HG03432 (cell line): ENCODE data around the gene TIAM1.
"Not testable (repeated sequence)": the region's sequence is repeated elsewhere in the genome, so short reads cannot be mapped to it uniquely, and the experiment has no call there.

Experiments
- ATAC-seq: cut with Tn5 transposase; IDR thresholded peaks from one replicate; pipeline ENCODE4 v1.9.1; 2021; ENCODE audit warnings: mild to moderate bottlenecking, moderate library complexity; ENCODE audit not compliant: unreplicated experiment

Gene TIAM1

DNA sequence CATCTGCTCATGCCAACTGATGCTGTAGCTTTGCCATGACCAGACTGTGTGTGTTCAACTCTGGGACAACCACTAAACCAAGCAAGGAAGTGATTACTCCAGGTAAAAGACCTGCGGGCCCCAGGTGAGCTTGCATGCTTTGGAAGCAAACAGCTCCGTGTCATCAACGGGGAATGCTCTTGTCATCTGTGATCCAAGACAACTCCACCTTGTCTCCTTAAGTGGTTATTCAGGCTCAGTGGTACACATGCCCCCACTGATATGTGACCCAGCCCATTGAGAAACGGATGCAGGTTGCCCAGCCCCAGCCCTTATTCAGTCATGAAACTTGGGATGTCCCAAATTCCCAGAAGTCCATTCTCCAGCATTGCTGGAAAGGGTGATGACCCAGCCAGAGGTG, 89.0 kb downstream of the TIAM1 start:
- no peak for ATAC-seq

DNA sequence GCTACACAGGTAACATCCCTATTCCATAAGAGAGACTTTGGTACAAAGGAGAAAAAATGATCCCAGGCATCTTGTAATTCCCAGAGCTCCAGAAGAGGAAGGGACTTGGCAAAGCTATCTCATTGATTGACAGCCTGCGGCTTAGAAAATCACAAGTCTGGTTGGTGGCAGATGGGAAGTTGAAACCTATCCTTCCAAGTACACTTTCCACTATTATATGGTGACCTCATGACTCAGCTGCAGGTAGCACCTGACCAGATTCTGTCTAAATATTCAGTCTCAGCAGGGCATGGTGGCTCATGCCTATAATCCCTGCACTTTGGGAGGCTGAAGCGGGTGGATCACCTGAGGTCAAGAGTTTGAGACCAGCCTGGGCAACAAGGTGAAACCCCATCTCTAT, 89.9 kb downstream of the TIAM1 start:
- no peak for ATAC-seq

DNA sequence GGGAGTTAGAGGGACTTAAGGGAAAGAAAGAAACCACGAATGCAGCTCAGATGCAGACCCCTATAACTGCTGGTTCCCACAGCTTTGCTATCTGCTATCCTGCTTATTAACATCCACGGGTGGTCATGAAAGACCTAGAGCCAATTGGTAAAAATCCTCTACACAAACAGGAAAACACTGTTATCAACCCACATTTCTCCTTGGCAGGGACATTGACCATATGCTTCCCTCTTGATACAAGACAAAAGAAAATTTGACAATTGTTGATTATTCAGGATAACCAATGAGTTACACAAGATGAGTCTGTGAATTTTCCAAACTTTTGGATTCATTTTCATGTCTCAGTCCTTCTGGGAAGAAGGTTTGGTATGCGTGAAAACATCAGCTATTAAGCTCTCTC, 90.4 kb downstream of the TIAM1 start:
- ATAC-seq: no peak

DNA sequence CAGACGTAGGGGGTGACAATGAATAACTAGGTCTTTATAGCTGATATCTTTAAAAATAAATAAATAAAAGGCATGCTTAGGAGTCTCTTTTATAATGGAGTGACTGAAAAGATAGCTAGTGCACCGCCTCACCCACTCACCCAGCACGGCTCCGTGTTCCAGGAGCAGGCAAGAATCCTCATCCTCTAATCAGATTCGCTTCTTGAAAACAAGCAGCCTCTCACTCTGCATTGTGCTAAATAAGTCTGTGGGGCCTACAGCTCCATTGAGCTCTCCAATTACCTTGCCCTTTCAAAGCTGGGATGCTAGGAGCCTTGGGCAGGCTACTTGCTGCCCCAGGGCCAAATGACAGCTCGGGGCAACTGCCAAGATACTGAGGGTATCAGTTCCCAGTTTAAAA, 91.5 kb downstream of the TIAM1 start:
- ATAC-seq: no peak

DNA sequence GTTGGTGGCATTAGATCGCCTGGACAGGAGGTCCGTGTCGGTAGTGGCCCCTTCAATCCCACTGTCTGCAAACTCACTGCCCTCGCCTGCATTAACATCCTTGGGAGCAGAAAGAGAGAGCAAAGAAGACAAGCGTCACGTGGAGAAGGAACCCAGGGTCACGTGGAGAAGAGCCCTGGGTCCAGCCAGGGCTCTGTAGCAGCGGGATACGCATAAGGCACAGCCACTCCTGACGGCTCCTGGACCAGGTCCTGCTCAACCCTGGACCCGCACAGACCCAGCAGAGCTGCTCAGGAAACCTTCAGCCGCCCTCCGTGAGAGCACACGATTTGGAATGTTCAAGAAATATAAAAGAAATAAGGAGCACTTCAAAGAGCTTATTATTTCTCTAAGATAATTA, 92.0 kb downstream of the TIAM1 start:
- ATAC-seq: no peak

DNA sequence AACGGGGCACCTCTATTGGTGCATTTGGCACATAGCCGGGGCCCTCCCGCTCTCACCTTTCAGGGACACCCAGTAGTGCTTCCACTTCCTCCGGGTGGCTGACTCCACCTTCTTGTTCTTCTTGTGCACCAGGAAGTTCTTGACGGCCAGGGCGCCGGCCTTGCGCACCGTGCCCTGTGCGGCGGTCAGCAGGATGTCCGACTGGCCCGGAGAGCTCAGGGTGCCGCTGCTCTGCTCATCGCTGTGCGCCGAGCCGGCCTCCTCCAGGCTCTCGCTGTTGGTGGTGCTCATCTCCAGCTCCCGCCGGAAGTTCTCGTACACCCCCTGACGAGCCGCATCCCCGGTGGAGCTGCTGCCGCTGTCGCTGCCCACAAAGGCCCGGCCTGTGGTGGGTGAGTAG, 92.4 kb downstream of the TIAM1 start:
- ATAC-seq: no peak

DNA sequence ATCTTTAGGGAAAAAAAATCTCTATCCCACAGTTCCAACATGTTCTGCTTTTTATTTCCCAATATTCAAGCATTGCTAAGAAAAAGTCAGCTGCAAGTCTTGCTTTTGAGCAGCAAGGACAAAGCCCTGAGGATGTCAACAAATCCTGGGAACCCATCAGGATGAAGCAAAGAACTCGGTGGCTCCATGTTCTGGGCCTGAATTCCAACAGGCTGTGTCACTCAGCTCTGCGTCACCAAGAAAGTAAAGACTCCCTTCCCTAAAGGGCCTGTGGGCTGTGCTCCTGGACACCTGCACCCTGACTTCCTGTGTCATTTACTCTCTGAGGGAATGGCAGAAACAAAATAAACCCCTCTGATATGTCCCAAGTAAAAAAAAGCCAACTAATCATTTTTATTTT, 95.5 kb downstream of the TIAM1 start:
- ATAC-seq: no peak

DNA sequence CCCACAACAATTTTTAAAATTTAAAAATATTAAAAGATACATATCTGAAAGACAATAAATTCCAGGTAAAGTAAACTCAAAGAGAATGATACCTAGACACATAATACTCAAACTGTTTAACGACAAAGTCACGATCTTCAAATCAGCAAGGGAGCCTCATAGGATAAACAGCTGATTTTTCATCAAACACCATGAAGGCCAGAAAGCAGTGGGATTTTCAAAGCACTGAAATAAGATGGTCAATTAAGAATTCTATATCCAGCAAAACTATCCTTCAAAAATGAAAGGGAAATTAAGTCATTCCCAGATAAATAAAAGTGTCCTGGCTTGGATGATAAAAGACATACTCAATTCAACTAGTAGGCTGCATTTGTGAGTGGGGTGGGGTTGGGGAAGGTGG, 100.5 kb downstream of the TIAM1 start:
- ATAC-seq: no peak

DNA sequence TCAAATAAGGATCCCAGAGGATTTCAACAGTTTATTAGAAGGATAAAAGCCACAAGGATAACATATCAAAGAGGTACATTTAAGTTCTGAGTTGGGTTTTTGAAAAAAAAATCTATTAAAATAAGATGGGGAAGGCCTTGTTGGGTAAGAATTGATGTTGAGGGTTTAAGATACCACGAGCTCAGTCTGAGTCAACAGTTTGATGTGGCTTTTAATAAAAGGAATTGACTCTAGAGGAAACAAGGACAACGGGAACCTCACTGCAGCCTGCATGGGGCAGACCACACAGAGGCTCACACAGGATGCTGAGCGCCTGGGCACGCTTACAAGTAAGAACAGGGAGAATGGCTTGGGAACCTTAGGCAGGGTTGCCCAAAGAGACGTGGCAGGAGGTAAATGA, 107.5 kb downstream of the TIAM1 start:
- ATAC-seq: no peak

DNA sequence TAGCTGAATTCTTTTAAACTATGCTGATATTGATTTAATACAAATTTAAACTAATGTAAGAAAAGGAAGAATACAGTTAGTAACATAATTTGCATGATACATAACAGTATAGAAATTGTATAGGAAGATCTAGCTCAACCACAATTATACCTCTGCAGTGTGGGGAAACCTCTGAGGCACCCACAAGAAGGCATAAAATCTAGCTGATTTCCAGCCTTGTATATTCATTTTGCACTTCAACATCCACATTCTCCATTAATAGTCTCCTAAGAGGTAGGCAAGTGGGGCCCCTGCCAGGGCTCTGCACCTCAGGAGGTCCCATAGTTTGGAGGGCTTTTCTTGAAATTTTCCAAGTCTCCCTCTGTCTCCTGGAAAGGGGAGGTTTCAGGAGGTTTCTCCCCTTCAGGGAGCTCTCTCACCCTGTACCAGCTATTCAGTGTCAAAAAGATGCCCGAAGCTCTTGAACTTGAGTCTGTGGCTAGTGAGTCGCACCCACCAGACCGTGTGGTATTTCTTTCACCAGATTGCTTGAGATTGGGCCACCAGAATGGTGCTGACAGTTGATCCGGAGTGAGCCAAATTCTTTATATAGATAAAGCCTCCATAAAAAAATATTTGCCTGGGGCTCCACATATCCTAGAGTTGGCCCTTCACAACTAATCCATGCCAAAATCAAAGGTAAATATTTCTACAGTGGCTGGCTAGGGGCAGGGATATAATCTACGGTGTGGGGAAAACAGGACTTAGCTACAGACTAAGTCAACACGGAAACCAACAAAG, 108.2 kb downstream of the TIAM1 start:
- no peak for ATAC-seq

DNA sequence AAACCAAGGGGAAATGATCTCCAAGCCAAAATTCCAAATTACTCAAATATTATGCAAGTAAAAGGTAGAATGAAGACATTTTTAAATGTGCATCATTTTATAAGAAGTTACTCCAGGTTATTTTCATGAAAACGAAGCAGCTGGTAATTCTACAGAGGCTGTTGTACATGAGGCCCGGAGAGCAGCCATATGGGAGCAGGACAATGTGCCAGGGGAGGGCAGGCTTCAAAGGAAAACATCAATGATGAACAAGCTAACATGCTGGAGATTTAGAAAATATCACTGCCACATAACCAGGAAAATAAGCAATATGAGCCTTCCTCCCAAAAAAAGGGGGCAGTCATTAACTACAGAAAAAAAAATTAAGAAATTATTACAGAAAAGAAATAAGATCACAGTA, 109.1 kb downstream of the TIAM1 start:
- no peak for ATAC-seq

DNA sequence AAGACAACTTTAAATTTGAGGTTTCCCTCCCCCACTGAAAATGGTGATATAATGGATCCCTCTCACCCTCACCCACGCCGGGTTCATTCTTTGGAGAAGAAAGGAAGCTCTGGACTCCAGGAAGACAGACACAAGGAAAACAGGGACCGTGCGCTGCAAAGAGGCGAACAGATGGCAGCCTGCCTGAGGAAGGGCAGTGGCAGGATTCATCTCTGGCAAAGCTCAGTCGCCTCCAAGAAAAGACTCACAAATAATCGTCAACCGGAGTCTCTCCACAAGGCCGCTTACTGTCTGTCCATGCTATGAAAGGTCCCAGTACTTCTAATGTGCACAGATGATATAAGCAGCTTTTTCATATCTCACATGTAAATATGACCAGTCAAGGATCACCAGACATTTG, 110.3 kb downstream of the TIAM1 start:
- no peak for ATAC-seq

DNA sequence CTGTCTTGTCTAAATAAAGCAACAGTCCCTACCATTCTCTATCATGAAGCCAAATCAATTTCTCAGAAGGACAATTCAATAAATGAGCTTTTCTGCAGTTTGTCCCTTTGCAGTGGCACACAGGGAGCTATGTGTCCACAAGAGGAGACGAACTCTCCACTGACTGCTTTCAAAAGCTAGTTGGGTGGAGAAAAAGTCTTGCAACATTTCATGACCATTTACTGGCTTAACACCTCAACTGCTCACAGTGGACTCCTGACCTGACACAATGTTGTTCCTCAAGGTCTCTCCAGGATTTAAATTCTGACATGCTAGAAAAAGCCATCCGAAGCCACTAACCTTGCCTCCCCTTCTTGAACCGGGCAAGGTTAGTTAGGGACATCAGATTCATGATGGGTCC, 111.7 kb downstream of the TIAM1 start:
- no peak for ATAC-seq

DNA sequence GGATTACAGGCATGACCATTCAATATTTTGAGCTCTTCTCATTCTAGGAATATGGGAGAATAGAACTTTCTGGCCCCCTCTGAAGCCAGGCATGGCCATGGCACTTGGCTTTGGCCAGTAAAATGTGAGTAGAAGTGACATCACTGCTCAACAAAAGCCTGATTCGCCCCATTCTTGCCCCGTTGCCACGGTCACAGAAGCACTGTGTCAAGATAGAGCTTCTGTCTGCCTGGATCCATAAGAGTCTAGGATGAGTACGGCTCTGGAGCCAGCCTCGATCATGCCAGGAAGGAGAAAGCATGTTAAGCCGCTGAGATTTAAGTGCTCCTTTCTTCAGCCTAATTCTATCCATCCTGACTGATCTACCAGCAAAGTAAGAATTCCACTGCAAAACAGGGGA, 113.1 kb downstream of the TIAM1 start:
- no peak for ATAC-seq

DNA sequence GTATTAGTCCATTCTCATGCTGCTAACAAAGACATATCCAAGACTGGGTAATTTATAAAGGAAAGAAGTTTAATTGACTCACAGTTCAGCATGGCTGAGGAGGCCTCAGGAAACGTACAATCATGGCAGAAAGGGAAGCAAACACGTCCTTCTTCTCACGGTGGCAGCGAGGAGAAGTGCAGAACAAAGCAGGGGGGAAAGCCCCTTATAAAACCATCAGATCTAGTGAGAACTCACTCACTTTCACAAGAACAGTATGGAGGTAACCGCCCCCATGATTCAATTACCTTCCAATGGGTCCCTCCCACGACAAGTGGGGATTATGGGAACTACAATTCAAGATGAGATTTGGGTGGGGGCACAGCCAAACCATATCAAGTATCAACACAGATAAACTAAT, 115.3 kb downstream of the TIAM1 start:
- not testable (repeated sequence) for ATAC-seq

DNA sequence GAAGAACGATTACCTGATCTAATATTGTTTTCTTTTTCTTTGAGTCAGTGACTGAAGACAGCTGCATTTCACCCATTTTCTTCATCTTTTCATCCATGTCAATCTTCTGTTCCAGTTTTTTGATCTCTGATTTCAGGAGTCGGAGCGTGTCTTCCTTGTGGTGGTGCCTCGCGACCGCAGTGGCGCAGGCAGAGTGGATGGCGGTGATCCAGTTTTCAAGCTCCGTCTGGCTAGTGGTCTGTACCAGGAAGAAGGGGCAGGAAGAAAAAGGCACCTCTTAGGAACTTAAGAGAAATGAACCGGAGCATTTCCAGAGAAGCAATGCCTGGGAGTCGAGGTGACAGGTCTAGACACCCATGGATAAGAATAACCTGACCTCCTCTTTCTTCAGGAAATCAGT, 118.3 kb downstream of the TIAM1 start:
- ATAC-seq: no peak

DNA sequence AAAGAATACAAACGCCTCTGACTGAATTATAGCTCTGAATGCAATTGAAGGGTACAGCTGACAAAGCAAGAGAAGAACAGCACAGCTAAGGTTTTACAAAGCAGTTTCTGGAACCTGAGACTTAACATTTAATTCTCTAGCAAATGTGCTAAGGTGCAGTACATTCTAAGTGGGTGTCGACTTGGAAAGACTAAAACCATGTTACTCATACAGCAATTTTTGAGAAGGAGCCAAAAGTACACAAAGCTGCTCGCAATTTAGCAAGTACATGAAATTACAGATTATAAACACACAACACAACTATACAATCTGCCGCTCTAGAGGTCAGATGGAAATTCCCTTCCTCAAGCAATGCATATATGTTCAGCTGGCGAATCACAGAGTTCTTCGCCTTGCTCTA, 121.9 kb downstream of the TIAM1 start:
- ATAC-seq: no peak

DNA sequence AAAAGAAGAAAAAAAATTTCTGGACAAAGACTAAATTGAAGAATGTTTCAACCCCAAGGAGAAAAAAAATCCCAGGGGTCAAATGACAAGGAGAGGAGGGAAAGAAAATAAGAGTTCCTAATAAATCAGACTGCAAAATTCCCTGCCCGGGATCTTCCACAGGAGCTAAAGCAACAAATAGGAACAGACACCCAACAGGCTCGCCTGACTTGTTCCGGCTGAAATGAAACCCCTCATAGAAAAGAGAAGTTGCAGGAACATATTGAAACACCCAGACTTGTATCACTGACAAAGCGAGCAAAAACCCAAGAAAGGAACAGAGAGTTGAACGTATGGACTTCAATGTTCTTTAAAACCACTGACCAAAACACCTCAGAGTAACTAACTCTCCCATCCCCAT, 123.0 kb downstream of the TIAM1 start:
- ATAC-seq: peak; percentile 45

DNA sequence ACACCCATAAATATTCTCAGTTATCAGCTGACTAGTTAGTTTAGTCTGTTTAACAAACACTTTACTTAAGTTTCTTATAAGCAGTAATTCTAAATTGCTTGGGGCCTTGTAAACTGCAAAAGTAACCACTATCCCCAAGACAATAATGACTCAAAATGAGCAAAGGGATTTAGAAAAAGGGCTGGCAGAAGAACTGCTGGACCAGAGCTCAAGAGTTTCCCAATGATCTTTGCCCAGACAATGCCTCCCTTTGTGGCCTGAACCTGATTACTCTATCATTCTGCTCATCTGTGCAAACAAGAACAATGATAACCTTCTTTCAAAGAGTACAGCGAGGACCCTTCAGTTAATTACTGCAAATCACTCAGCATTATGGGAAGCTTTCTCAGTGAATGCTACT, 123.5 kb downstream of the TIAM1 start:
- no peak for ATAC-seq

DNA sequence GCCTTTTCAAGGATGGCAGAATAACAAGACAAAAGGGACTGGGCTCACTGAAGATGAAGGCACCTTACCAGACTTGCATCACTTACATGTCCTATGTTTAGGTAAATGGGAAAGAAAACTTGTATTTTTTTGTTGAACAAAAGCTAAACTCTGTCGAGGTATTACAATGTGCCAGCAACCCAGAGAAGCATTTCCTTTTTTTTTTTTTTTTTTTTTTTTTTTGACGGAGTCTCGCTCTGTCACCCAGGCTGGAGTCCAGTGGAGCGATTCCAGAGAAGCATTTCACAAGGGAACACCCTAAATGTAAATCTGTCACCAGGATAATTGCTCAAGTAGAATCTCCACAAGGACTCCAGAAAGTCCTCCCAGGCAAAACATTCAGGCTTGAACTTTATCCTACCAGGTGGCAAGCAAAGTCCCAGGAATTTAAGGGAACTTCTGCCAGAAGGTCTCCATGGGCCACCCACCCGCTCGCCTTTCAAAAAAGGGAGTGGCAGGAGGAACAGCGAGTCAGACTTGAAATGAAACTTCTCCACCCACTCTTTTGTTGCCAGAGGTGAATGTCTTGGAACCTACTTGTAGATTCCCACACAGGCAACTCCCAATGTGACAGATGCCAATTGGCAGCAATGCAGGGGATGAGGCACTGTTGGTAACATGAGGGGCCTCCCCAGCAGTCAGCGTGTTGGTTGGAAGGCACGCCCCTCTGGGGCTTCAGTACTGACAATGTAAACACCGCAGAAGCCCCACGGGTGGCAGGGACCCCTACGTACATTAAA, 125.0 kb downstream of the TIAM1 start:
- no peak for ATAC-seq

DNA sequence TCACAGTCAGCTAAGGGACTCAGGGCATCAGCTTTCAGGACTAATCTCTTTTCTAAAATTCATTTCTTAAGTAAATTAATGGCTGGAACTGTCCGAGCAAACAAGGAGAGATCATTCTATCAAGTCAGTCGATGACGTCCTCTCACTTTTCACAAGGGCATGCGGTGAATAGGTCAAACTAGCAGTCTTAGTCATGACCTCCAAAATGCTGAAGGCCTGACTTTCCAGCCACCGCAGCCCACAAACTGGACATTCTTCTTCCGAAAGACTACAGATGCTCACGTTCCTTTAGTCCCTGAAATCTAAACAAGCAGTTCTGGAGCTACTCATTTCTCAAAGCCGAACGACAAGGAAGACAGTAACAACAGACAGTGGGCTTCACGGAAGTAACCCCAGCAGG, 127.9 kb downstream of the TIAM1 start:
- ATAC-seq: no peak

DNA sequence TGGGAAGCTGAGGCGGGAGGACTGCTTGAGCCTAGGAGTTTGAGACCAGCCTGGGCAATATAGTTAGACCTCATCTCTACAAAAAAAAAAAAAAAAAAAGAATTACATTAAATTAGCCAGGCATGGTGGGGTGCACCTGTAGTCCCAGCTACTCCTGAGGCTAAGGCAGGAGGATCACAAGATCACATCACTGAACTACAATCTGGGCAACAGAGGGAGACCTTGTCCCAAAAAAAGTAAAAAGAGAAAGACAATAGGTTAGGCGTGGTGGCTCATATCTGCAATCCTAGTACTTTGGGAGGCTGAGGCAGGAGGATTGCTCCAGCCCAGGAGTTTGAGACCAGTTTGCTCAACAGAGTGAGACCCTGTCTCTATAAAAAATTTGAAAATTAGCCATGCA, 130.3 kb downstream of the TIAM1 start:
- no peak for ATAC-seq

DNA sequence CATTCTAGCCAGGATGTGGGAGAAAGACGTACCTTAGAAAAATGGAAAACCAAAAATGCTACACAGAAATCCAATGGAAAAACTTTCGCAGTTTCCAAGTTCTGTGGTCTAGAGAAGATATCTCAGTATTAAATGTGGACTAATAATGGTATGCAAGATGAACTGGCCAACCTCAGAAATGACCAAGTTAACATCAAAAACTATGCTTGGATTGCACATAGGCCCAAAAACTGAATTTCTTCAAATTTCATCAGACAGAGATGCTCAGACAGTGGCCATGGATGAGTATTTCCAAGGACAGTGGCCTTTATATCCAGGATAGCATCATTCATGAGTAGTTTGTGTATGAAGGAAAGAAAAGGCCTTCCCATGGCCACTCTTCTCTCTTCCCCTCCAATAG, 132.2 kb downstream of the TIAM1 start:
- no peak for ATAC-seq
